ENCODE data around the gene RESF1. TPM values are rescaled to one million over a fixed set of nuclear protein-coding genes. Genes with fewer than 3 reads are reported as not detected.

RESF1 gene
- total RNA-seq, 1 donor from 2014 or later: 287 TPM

DNA sequence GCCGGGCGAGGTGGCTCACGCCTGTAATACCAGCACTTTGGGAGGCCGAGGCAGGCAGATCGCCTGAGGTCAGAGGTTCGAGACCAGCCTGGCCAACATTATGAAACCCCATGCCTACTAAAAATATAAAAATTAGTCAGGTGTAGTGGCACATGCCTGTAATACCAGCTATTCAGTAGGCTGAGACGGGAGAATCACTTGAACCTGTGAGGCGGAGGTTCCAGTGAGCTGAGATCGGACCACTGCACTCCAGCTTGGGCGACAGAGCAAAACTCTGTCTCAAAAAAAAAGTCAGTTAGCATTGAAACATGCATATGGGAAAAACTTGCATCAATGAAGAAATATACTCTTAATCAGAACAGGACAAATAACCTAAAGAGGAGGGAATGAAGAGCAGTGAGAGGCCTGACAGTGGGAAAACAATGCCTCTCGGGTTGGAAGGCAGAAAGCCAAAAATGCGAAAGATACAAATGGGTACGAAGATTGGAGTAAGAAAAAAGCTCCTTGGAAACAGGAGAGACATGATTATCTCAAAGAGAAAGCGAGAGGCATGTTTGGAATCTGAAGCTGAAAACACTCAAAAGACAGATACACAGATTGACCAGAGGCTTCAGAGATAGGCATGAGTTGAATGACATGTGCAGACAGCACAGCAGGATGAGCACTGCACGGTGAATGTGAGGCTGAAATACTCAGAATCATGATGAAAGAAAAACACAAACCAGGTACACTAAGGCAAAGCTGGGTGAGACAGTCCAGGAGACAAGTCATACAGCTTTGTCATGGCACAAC is 30.6 kb downstream of the RESF1 start:
- no peak overlapping the region for H3K4me3 Mint-ChIP-seq (ENCODE audit: low read depth)
- TF ChIP-seq CTCF (IDR thresholded peaks at IDR 0.05; ENCODE audit: unreplicated experiment): no peak
- peaks cover 30% of the 10 kb centered on the region for H3K9me3 Mint-ChIP-seq (ENCODE audit: low read depth)
- H3K27ac Mint-ChIP-seq: peak overlapping the region; percentile 50
- H3K27me3 Mint-ChIP-seq: no peaks in the 10 kb centered on the region
- H3K4me1 Mint-ChIP-seq (ENCODE audit: low read depth): no peaks in the 10 kb centered on the region
- DNase-seq (ENCODE audit: low spot score, unreplicated experiment): no peak
- H3K36me3 Mint-ChIP-seq (ENCODE audit: insufficient read depth): peaks cover 83% of the 10 kb centered on the region

GRCh38 chr12:31991146-31991545 is 31.9 kb downstream of the RESF1 start:
- no peaks in the 10 kb centered on the region for H3K27me3 Mint-ChIP-seq
- H3K4me1 Mint-ChIP-seq (ENCODE audit: low read depth): no peaks in the 10 kb centered on the region
- peaks cover 17% of the 10 kb centered on the region for H3K9me3 Mint-ChIP-seq (ENCODE audit: low read depth)
- peaks cover 74% of the 10 kb centered on the region for H3K36me3 Mint-ChIP-seq (ENCODE audit: insufficient read depth)
- H3K27ac Mint-ChIP-seq: peak overlapping the region; percentile 3
- no peak overlapping the region for H3K4me3 Mint-ChIP-seq (ENCODE audit: low read depth)
- TF ChIP-seq CTCF (IDR thresholded peaks at IDR 0.05; ENCODE audit: unreplicated experiment): no peak
- DNase-seq (ENCODE audit: low spot score, unreplicated experiment): no peak

DNA sequence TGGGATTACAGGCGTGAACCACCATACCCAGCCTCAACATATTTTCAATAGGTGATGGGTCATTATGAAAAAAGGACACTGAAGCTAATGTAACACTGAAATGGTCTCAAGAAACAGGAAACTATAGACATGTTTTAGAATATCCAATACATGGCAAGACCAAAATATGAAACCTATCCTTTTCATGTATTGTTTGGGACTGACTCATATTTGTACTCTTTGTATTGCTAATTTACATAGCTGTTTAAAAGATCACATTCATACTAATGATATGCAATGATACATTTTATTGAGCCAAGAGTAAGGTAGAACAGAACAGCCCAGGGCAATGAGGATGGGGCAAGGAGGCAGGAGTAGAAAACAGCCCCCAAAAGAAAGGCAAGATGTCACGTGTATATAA is 32.6 kb downstream of the RESF1 start:
- Mint-ChIP-seq H3K4me1 (ENCODE audit: low read depth) (no peaks in the 10 kb centered on the region), H3K27ac (peak overlapping the region; percentile 73), H3K27me3 (no peaks in the 10 kb centered on the region), H3K4me3 (ENCODE audit: low read depth) (no peak overlapping the region), H3K9me3 (ENCODE audit: low read depth) (peaks cover 11% of the 10 kb centered on the region), H3K36me3 (ENCODE audit: insufficient read depth) (peaks cover 68% of the 10 kb centered on the region)
- TF ChIP-seq CTCF (IDR thresholded peaks at IDR 0.05; ENCODE audit: unreplicated experiment): no peak
- DNase-seq (ENCODE audit: low spot score, unreplicated experiment): no peak

DNA sequence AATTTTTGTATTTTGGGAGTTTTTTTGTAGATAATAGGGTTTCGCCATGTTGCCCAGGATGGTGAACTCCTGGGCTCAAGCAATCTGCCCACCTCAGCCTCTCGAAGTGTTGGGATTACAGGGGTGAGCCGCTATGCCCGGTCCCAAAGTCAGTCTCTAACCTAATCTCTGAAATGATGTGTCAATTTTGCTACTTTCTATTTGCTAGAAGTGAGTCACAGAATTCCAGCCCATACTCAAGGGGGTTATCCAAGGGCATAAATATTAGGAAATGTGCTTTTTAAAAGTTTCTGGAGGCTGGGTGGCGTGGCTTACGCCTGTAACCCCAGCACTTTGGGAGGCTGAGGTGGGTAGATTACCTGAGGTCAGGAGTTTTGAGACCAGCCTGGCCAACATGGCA is 40.5 kb downstream of the RESF1 start:
- no peak for TF ChIP-seq CTCF (IDR thresholded peaks at IDR 0.05; ENCODE audit: unreplicated experiment)
- H3K4me1 Mint-ChIP-seq (ENCODE audit: low read depth): peaks cover 2% of the 10 kb centered on the region
- H3K36me3 Mint-ChIP-seq (ENCODE audit: insufficient read depth): peaks cover 43% of the 10 kb centered on the region
- DNase-seq (ENCODE audit: low spot score, unreplicated experiment): no peak
- no peaks in the 10 kb centered on the region for H3K9me3 Mint-ChIP-seq (ENCODE audit: low read depth)
- no peaks in the 10 kb centered on the region for H3K27me3 Mint-ChIP-seq
- H3K27ac Mint-ChIP-seq: peak overlapping the region; percentile 79
- H3K4me3 Mint-ChIP-seq (ENCODE audit: low read depth): no peak overlapping the region

- Mint-ChIP-seq H3K36me3 (ENCODE audit: insufficient read depth) (peaks cover 39% of the 10 kb centered on the region), H3K27ac (peak overlapping the region; percentile 79), H3K27me3 (no peaks in the 10 kb centered on the region), H3K4me3 (ENCODE audit: low read depth) (no peak overlapping the region), H3K4me1 (ENCODE audit: low read depth) (peaks cover 2% of the 10 kb centered on the region), H3K9me3 (ENCODE audit: low read depth) (no peaks in the 10 kb centered on the region)
- no peak for DNase-seq (ENCODE audit: low spot score, unreplicated experiment)
- TF ChIP-seq CTCF (IDR thresholded peaks at IDR 0.05; ENCODE audit: unreplicated experiment): no peak
Measured at GRCh38 chr12:32000373-32001005, 41.3 kb downstream of the RESF1 start.
